PFSK-1 (cell line): ENCODE measurements around the gene CDKL2. TPM values are rescaled to one million over a fixed set of nuclear protein-coding genes. Genes with fewer than 3 reads are reported as not detected.

Experiments
- FOXP2 ChIP-seq: optimal IDR thresholded peaks from 2 replicates; pipeline ENCODE3; 2011; ENCODE audit warnings: borderline replicate concordance, control low read depth, inconsistent platforms; ENCODE audit not compliant: insufficient read depth; ENCODE audit errors: extremely low read length, extremely low read depth
- POLR2AphosphoS5 ChIP-seq: IDR thresholded peaks from 2 replicates; pipeline ENCODE4 v1.6.1; 2012; ENCODE audit warnings: low read depth, mild to moderate bottlenecking, control low read depth, low read length, moderate library complexity
- SIN3A ChIP-seq: IDR thresholded peaks from 2 replicates; pipeline ENCODE4 v1.6.1; 2012; ENCODE audit warnings: mild to moderate bottlenecking, low read length, moderate library complexity, borderline replicate concordance; ENCODE audit not compliant: insufficient read depth
- TAF1 ChIP-seq: IDR thresholded peaks from 2 replicates; pipeline ENCODE4 v1.6.1; 2012; ENCODE audit warnings: low read length, control low read depth, borderline replicate concordance; ENCODE audit not compliant: insufficient read depth
- polyA plus RNA-seq: library from polyadenylated mRNA; unstranded; fragments of >200 nt; gene quantifications from one replicate; pipeline ENCODE4 v1.2.1, GENCODE V29; 2012; ENCODE audit warnings: low read depth, missing spikeins; ENCODE audit not compliant: insufficient read length
- TF ChIP-seq, protein P1 (sequence below), 2 experiments: IDR thresholded peaks; 2 replicates each; pipeline versions ENCODE4 v1.6.1 to v1.8.0; 2011 to 2012; ENCODE audit warnings: low read depth in 2 of 2, low read length in 2 of 2, control low read depth in 1 of 2, inconsistent platforms in 1 of 2, mild to moderate bottlenecking in 1 of 2, moderate library complexity in 1 of 2; ENCODE audit not compliant: insufficient read depth in 1 of 2

The CDKL2 gene
- not detected for polyA plus RNA-seq

DNA sequence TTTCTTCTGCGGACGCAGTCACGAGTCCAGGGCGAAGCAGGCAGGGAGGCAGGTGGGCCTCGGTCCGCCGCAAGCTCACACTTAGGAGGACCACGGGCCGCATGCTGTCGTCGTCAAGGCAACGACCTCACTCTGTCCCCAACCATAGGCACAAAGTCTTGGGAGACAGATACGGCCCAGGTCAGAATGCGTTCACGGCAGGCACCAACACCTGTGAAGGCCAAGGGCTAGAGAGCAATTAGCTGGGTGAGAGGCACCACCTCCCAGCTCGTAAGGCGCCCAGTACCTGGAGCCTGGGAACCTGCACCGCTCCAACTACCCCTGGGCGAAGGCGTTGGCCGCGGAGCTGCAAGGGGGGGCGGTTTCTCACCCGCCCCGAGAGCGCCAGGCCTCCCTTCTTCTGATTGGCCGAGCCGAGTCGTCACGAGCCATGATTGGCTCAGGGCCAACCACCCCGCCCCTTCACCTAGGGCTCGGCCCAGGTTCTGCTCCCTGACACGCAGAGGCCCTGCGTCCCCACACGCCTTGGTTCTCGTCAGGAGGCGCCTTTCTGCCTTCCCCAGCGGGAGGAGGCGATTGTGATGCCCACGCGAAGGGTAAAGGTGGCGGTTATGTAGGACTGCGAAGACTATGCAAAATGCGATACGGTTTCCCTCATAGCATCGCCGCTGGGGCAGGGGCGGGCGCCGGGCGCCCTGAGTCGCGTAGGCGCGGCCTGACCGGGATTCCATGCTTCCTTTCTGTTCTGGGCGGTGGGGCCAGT is at the start of gene CDKL2:
Gene CDKL2 (minus strand): TSS at position 355 of the 763 bp plus-strand sequence. CDS start 4,540 bp downstream, outside the sequence.
- TF ChIP-seq FOXP2, result no peak
- TF ChIP-seq POLR2AphosphoS5, result no peak
- TF ChIP-seq TAF1, result no peak
- TF ChIP-seq, protein P1, sequence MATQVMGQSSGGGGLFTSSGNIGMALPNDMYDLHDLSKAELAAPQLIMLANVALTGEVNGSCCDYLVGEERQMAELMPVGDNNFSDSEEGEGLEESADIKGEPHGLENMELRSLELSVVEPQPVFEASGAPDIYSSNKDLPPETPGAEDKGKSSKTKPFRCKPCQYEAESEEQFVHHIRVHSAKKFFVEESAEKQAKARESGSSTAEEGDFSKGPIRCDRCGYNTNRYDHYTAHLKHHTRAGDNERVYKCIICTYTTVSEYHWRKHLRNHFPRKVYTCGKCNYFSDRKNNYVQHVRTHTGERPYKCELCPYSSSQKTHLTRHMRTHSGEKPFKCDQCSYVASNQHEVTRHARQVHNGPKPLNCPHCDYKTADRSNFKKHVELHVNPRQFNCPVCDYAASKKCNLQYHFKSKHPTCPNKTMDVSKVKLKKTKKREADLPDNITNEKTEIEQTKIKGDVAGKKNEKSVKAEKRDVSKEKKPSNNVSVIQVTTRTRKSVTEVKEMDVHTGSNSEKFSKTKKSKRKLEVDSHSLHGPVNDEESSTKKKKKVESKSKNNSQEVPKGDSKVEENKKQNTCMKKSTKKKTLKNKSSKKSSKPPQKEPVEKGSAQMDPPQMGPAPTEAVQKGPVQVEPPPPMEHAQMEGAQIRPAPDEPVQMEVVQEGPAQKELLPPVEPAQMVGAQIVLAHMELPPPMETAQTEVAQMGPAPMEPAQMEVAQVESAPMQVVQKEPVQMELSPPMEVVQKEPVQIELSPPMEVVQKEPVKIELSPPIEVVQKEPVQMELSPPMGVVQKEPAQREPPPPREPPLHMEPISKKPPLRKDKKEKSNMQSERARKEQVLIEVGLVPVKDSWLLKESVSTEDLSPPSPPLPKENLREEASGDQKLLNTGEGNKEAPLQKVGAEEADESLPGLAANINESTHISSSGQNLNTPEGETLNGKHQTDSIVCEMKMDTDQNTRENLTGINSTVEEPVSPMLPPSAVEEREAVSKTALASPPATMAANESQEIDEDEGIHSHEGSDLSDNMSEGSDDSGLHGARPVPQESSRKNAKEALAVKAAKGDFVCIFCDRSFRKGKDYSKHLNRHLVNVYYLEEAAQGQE (IDR thresholded peaks at IDR 0.05; ENCODE audit: insufficient read depth in 1 of 2, low read depth in 2 of 2, low read length in 2 of 2), result no peak

DNA sequence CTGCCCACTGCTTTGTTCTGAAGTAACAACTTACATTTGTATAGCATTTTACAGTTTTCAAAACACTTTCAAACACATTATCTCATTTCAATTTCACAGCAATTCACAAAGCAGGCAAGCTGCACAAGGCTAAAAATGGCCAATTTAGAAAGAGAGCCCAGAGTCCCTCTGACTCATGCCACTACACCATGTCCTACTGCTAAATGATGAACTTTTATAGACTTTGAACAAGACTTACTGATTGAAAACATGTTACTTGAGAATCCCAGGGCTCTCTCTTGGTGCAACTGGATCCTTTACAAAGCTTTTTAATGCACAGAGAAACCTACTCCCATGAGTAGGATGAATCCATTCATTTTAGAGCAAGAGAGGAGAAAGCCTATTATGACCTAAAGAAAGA is 48.6 kb upstream of the CDKL2 start:
- TF ChIP-seq SIN3A, result no peak
- no peak for TF ChIP-seq FOXP2
- TF ChIP-seq TAF1, result no peak
- TF ChIP-seq POLR2AphosphoS5, result no peak
- TF ChIP-seq, protein P1 (IDR thresholded peaks at IDR 0.05; ENCODE audit: insufficient read depth in 1 of 2, low read depth in 2 of 2, low read length in 2 of 2), result no peak

DNA sequence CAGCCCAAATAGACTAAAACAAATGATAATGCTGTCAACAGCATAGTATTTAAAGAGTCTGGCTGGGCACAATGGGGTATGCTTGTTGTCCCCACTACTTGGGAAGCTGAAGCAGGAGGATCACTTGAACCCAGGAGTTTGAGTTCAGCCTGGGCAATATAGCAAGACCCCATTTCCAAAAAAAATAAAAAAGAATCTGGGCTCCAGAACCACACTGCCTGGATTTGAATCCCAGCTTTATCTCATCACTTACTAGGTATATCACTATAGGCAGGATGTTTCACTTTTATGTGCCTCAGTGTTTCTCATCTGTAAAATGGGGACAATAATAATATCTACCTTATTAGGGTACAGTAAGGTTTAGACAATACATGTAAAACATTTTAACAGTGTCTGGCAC is 48.1 kb upstream of the CDKL2 start:
- TF ChIP-seq FOXP2 (no peak), TAF1 (no peak), POLR2AphosphoS5 (no peak), SIN3A (no peak)
- TF ChIP-seq, protein P1 (IDR thresholded peaks at IDR 0.05; ENCODE audit: insufficient read depth in 1 of 2, low read depth in 2 of 2, low read length in 2 of 2), result no peak

DNA sequence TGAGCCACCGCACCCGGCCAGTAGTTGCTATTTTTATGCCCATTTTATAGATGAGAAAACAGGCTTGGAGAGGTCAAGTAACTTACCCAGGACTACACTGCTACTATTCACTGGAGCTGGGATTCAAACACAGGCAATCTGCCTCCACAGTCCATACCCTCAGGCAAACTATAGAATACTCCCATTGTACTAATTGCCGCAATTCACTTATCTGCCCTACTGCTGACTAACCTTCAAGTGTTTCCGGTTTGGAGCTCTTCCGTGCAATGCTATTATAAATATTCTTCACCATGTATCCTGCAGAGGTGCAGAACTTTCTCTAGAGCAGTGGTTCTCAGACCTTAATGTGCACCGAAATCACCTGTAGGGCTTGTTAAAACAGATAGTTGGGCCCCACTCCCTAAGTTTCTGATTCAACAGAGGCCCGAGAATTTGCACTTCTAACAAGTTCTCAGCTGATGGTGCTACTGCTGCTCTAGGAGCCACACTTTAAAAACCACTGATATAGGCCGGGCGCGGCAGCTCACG is 44.7 kb upstream of the CDKL2 start:
- TF ChIP-seq, protein P1 (IDR thresholded peaks at IDR 0.05; ENCODE audit: insufficient read depth in 1 of 2, low read depth in 2 of 2, low read length in 2 of 2), result no peak
- TF ChIP-seq TAF1 (no peak), FOXP2 (no peak)

DNA sequence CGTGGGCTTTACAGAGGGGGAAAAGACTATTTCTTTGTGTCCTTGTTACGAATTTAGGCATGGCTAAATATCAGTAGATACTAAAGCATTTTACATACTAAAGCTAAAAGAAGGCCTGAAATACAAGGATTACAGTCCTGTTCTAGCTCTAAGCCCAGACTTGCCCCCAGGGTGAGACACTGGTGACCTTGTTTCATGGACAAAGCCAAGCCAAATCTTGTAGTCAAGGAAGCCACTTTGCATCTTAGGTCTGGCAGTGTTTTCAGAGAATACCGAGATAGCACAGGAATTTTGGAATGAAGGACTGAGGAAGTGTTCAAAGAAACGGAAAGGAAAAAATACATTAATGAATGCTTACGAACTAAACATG is 43.6 kb upstream of the CDKL2 start:
- TF ChIP-seq FOXP2 (no peak), SIN3A (no peak), POLR2AphosphoS5 (no peak), TAF1 (no peak)
- TF ChIP-seq, protein P1 (IDR thresholded peaks at IDR 0.05; ENCODE audit: insufficient read depth in 1 of 2, low read depth in 2 of 2, low read length in 2 of 2), result no peak
